ENCODE measurements around the gene UPB1.

DNA sequence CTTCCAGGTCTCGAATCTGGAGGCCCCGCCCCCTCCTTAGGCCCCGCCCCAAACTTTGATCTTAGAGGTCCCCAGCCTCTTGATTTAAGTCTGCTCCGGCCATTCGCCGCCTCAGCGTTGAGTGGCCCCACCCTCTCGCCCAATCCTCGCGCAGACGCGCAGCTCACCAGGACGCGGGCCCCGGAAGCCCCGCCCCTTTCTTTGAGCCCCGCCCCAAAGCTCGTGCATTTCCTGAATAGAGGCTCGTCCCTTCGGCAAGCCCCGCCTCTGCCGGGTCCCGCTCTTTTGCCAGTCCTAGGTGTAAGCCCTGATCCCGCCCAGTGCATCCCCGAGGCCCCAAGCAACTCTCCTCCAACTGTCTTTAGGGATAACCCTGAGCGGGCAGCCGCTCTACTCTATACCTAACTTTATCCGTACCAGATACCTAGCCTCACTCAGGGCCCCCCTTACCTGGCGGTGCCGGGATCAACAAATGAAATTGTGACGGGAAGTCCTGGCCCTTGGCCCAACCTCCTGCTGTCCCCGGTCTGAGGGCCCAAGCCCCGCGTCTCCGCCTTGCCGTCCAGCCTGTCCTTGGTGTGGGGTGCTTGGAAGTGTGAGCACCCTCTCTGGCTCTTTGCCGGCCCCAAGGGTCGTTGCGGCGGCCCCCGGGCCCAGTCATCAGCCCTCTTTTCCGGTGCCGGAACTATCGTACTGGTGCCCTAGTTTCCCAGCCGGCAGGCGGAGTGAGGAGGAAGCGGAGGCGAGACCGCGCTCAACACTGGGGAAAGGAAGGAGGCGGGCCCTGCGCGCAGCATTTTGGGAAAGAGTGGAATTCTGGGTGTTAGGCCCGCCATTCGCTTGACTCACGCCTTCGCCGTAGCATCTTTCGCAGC lies 60.3 kb downstream of the UPB1 start, which contains the start of gene SNRPD3:
- TF ChIP-seq, protein P1, sequence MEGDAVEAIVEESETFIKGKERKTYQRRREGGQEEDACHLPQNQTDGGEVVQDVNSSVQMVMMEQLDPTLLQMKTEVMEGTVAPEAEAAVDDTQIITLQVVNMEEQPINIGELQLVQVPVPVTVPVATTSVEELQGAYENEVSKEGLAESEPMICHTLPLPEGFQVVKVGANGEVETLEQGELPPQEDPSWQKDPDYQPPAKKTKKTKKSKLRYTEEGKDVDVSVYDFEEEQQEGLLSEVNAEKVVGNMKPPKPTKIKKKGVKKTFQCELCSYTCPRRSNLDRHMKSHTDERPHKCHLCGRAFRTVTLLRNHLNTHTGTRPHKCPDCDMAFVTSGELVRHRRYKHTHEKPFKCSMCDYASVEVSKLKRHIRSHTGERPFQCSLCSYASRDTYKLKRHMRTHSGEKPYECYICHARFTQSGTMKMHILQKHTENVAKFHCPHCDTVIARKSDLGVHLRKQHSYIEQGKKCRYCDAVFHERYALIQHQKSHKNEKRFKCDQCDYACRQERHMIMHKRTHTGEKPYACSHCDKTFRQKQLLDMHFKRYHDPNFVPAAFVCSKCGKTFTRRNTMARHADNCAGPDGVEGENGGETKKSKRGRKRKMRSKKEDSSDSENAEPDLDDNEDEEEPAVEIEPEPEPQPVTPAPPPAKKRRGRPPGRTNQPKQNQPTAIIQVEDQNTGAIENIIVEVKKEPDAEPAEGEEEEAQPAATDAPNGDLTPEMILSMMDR (IDR thresholded peaks at IDR 0.05) = peak in 6 of 7 experiments; percentile 6 to 57 (median 51)
- TF ChIP-seq POLR2A (IDR thresholded peaks at IDR 0.05) = peak; percentile 59 to 87 (median 87)
